ENCODE measurements around the gene TOP1. TPM values are rescaled to one million over a fixed set of nuclear protein-coding genes. Genes with fewer than 3 reads are reported as not detected.

Gene TOP1
- total RNA-seq, 1 donor from 2014 or later: 90.8 TPM

DNA sequence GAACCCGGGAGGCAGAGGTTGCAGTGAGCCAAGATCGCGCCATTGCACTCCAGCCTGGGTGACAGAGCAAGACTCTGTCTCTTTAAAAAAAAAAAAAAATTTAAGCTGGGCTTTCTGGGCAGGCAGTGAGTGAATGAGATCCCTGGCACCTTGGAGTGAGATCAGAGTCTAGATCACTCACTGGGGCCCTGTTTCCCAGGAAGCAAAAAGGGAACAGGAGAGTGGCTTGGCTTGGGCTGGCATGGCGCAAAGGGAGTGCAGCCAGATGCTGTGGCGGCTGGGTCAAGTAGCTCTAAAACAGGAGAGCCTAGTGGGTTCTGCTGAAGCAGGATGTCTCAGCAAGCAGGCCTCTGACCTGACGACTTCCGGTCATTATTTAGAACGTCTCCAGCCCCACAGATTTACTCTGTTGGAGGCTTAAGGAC is 119.2 kb downstream of the TOP1 start:
- H3K4me3 Mint-ChIP-seq (ENCODE audit: low read depth): no peak overlapping the region
- peaks cover 3% of the 10 kb centered on the region for H3K36me3 Mint-ChIP-seq (ENCODE audit: insufficient read depth)
- peak overlapping the region; percentile 34 for H3K27ac Mint-ChIP-seq
- TF ChIP-seq, protein P1, sequence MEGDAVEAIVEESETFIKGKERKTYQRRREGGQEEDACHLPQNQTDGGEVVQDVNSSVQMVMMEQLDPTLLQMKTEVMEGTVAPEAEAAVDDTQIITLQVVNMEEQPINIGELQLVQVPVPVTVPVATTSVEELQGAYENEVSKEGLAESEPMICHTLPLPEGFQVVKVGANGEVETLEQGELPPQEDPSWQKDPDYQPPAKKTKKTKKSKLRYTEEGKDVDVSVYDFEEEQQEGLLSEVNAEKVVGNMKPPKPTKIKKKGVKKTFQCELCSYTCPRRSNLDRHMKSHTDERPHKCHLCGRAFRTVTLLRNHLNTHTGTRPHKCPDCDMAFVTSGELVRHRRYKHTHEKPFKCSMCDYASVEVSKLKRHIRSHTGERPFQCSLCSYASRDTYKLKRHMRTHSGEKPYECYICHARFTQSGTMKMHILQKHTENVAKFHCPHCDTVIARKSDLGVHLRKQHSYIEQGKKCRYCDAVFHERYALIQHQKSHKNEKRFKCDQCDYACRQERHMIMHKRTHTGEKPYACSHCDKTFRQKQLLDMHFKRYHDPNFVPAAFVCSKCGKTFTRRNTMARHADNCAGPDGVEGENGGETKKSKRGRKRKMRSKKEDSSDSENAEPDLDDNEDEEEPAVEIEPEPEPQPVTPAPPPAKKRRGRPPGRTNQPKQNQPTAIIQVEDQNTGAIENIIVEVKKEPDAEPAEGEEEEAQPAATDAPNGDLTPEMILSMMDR (IDR thresholded peaks at IDR 0.05; ENCODE audit: unreplicated experiment): no peak
- H3K9me3 Mint-ChIP-seq (ENCODE audit: low read depth): no peaks in the 10 kb centered on the region
- DNase-seq (ENCODE audit: low spot score, unreplicated experiment): no peak
- no peaks in the 10 kb centered on the region for H3K27me3 Mint-ChIP-seq
- H3K4me1 Mint-ChIP-seq (ENCODE audit: low read depth): peaks cover 22% of the 10 kb centered on the region

DNA sequence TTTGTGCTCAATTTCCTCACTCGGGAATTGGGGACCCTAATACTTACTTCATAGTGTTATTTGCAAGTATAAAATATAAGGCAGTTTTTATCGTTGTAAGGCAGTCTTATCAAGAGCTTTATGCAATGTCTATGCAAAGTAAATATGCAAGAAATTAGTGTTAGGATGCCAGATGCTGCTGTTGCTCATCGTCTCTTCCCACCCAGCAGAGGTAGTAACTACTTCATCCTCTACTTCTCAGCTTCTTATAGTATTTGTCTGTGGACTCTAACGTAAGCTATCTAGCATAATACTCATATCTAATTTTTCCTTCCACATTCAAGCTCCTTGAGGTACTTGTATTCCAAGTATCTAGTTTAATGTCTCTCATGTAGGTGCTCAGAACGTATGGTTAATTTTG is 120.3 kb downstream of the TOP1 start:
- no peaks in the 10 kb centered on the region for H3K9me3 Mint-ChIP-seq (ENCODE audit: low read depth)
- no peak overlapping the region for H3K4me3 Mint-ChIP-seq (ENCODE audit: low read depth)
- TF ChIP-seq, protein P1 (IDR thresholded peaks at IDR 0.05; ENCODE audit: unreplicated experiment): no peak
- no peak for DNase-seq (ENCODE audit: low spot score, unreplicated experiment)
- peak overlapping the region; percentile 6 for H3K27ac Mint-ChIP-seq
- peaks cover 3% of the 10 kb centered on the region for H3K36me3 Mint-ChIP-seq (ENCODE audit: insufficient read depth)
- H3K4me1 Mint-ChIP-seq (ENCODE audit: low read depth): peaks cover 22% of the 10 kb centered on the region
- no peaks in the 10 kb centered on the region for H3K27me3 Mint-ChIP-seq

DNA sequence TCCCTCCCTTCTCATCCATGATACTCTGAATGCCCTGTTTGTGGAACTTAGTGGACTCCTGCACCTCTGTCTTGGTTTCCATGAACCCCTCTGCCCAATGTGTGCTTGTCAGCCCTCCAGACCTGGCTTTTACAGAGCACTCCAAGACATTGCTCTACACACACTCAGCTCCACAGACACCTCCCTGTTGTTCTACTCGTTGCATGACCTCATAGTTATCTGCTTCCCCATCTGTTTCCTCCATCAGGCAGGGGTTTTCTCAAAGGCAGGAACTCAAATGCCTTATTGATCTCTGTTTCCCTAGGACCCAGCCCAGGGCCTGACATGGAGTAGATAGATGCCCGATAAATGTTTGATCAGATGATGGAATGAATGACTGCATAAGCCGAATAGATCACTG is 122.0 kb downstream of the TOP1 start:
- Mint-ChIP-seq H3K27ac (peak overlapping the region; percentile 87), H3K36me3 (ENCODE audit: insufficient read depth) (peaks cover 3% of the 10 kb centered on the region), H3K4me1 (ENCODE audit: low read depth) (peaks cover 24% of the 10 kb centered on the region), H3K4me3 (ENCODE audit: low read depth) (no peak overlapping the region), H3K9me3 (ENCODE audit: low read depth) (no peaks in the 10 kb centered on the region), H3K27me3 (no peaks in the 10 kb centered on the region)
- TF ChIP-seq, protein P1 (IDR thresholded peaks at IDR 0.05; ENCODE audit: unreplicated experiment): no peak
- DNase-seq (ENCODE audit: low spot score, unreplicated experiment): no peak

DNA sequence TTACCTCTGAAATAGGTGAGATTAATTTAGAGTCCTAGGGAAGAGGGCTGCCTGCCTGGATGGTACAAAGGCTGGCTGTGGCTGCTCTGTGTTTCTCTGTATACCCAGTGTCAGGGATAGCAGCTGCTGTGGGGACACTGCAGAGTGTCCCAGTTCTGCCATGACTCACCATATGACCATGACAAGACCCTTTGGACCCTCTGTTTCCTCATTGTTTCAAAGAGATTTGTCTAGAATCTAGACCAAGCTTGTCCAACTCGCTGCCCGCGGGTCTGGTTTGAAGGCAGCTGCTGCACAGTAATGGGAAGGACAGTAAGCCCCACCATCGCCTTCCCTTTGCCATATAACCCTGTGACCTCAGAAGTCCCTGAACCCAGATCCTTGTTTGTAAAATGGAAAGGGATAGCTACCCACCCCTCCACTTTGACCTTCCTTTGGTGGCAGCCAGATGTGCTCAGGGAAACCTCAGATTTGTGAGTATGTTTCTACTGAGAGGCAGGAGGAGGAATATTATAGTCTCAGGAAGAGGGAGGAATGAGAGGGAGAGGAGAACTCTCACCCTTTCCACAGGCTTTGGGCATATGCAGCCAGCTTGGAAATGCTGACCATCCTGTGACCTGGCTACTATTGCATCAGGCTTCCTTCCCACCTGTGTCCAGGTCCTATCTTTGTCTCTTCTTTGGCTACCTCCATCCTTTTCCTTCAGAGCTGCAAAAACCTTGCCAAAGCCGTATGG is 122.7 kb downstream of the TOP1 start:
- TF ChIP-seq, protein P1 (IDR thresholded peaks at IDR 0.05; ENCODE audit: unreplicated experiment): no peak
- Mint-ChIP-seq H3K9me3 (ENCODE audit: low read depth) (no peaks in the 10 kb centered on the region), H3K4me1 (ENCODE audit: low read depth) (peaks cover 26% of the 10 kb centered on the region), H3K36me3 (ENCODE audit: insufficient read depth) (peaks cover 3% of the 10 kb centered on the region), H3K4me3 (ENCODE audit: low read depth) (no peak overlapping the region), H3K27me3 (no peaks in the 10 kb centered on the region), H3K27ac (no peak overlapping the region)
- no peak for DNase-seq (ENCODE audit: low spot score, unreplicated experiment)

DNA sequence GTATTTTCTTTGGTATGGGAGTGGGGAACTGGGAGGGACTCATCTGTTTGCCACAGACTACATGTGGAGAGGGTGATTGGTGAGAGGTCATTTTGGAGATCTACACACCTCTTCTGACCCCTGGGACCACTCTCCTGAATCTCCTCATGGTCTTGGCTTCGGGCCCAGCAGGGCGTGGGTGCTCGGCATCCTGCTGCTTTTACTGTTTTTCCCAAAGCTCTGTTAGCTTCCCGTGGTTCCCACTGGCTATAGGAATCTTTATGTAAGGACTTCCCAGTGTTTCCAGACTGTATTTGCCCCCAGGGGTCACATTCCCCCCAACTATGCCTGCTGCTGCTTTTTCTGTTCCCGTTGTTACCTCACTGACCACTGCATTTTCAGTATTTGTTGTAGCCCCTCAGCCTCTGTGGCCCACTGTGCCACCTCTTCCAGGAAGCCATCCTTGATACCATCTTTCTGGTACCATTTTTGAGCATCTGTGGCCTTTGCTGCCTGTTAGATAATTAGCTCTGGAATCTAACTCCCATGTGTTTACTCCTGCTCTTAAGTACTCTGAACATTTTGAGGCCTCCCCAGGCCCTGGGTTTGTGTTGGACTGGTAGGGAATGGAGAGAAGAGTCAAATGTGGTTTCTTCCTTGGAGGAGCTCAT is 123.6 kb downstream of the TOP1 start:
- H3K4me1 Mint-ChIP-seq (ENCODE audit: low read depth): peaks cover 30% of the 10 kb centered on the region
- DNase-seq (ENCODE audit: low spot score, unreplicated experiment): no peak
- TF ChIP-seq, protein P1 (IDR thresholded peaks at IDR 0.05; ENCODE audit: unreplicated experiment): no peak
- H3K27me3 Mint-ChIP-seq: no peaks in the 10 kb centered on the region
- H3K4me3 Mint-ChIP-seq (ENCODE audit: low read depth): no peak overlapping the region
- no peaks in the 10 kb centered on the region for H3K36me3 Mint-ChIP-seq (ENCODE audit: insufficient read depth)
- peak overlapping the region; percentile 84 for H3K27ac Mint-ChIP-seq
- H3K9me3 Mint-ChIP-seq (ENCODE audit: low read depth): no peaks in the 10 kb centered on the region

Data from progenitor cell of endocrine pancreas (in vitro differentiated cells).